GM23338 (cell line): ENCODE data around the gene TUFT1. TPM values are rescaled to one million over a fixed set of nuclear protein-coding genes. Genes with fewer than 3 reads are reported as not detected.

Experiments used
- ATAC-seq: fragments of 200-7000 bp; cut with Tn5 transposase; 3 replicates; pipeline ENCODE4 v1.9.1; 2020
- DNase-seq: peaks from one replicate; pipeline ENCODE4 v3.0.0-alpha.2; 2015; ENCODE audit warnings: low spot score
- H2AFZ ChIP-seq: fragments of 200-600 bp; sonication (generic); 2 replicates; pipeline ENCODE4 v1.8.0; 2016; ENCODE audit warnings: antibody characterized with exemption, mild to moderate bottlenecking, moderate library complexity
- H3F3A ChIP-seq: fragments of 200-600 bp; sonication (generic); replicated peaks from 2 replicates; pipeline ENCODE4 v1.8.0; 2017; ENCODE audit warnings: antibody characterized with exemption, mixed run types, low read depth
- H3K27ac ChIP-seq: fragments of 200-600 bp; sonication (generic); 2 replicates; pipeline ENCODE4 v1.6.1; 2016; ENCODE audit warnings: low read depth
- H3K27me3 ChIP-seq: fragments of 200-600 bp; sonication (generic); 2 replicates; pipeline ENCODE4 v1.8.0; 2016; ENCODE audit warnings: mild to moderate bottlenecking, mixed run types, moderate library complexity; ENCODE audit not compliant: insufficient read depth
- H3K36me3 ChIP-seq: fragments of 200-600 bp; sonication (generic); 2 replicates; pipeline ENCODE4 v1.8.0; 2016; ENCODE audit warnings: mild to moderate bottlenecking; ENCODE audit not compliant: insufficient read depth
- H3K4me1 ChIP-seq: fragments of 200-600 bp; sonication (generic); 2 replicates; pipeline ENCODE4 v1.8.0; 2016; ENCODE audit warnings: mild to moderate bottlenecking, moderate library complexity; ENCODE audit not compliant: insufficient read depth
- H3K4me2 ChIP-seq: fragments of 200-600 bp; sonication (generic); 2 replicates; pipeline ENCODE4 v1.7.1; 2017; ENCODE audit warnings: mixed run types
- H3K4me3 ChIP-seq: fragments of 200-600 bp; sonication (generic); 2 replicates; pipeline ENCODE4 v1.6.1; 2016; ENCODE audit warnings: mixed run types
- H3K79me2 ChIP-seq: fragments of 200-600 bp; sonication (generic); replicated peaks from 2 replicates; pipeline ENCODE4 v1.8.0; 2017; ENCODE audit warnings: mild to moderate bottlenecking; ENCODE audit not compliant: insufficient read depth
- H3K9me2 ChIP-seq: fragments of 200-600 bp; sonication (generic); 2 replicates; pipeline ENCODE4 v1.8.0; 2017; ENCODE audit not compliant: insufficient read depth
- H4K20me1 ChIP-seq: fragments of 200-600 bp; sonication (generic); replicated peaks from 2 replicates; pipeline ENCODE4 v1.8.0; 2017; ENCODE audit warnings: mild to moderate bottlenecking; ENCODE audit not compliant: insufficient read depth
- H3K27ac Mint-ChIP-seq: 2 replicates; pipeline ENCODE4 v1.8.0; 2020; ENCODE audit warnings: inconsistent platforms, mild to moderate bottlenecking, moderate library complexity, mixed read lengths
- H3K27me3 Mint-ChIP-seq: 3 replicates; pipeline ENCODE4 v1.8.0; 2022; ENCODE audit warnings: low read depth, mild to moderate bottlenecking, moderate library complexity, mixed read lengths, inconsistent platforms; ENCODE audit not compliant: insufficient read depth, poor library complexity
- H3K36me3 Mint-ChIP-seq: 3 replicates; pipeline ENCODE4 v1.8.0; 2021; ENCODE audit warnings: low read depth, mild to moderate bottlenecking, inconsistent platforms, moderate library complexity, mixed read lengths
- H3K4me1 Mint-ChIP-seq: 3 replicates; pipeline ENCODE4 v1.8.0; 2020; ENCODE audit warnings: mild to moderate bottlenecking, inconsistent platforms, mixed read lengths
- H3K4me3 Mint-ChIP-seq: 3 replicates; pipeline ENCODE4 v1.8.0; 2021; ENCODE audit warnings: moderate library complexity, mild to moderate bottlenecking, inconsistent platforms, mixed read lengths
- H3K9me3 Mint-ChIP-seq: 3 replicates; pipeline ENCODE4 v1.8.0; 2020; ENCODE audit warnings: moderate library complexity, mild to moderate bottlenecking, inconsistent platforms, mixed read lengths
- CREB1 ChIP-seq: fragments of 250-450 bp; sonication (Bioruptor Pico); IDR thresholded peaks from 2 replicates; pipeline ENCODE4 v1.5.0; 2020; ENCODE audit warnings: low read depth, mild to moderate bottlenecking, moderate library complexity
- EZH2phosphoT487 ChIP-seq: fragments of 200-600 bp; sonication (generic); IDR thresholded peaks from one replicate; pipeline ENCODE4 v1.8.1; 2018; ENCODE audit warnings: antibody characterized with exemption; ENCODE audit not compliant: unreplicated experiment
- JUNB ChIP-seq: IDR thresholded peaks from one replicate; pipeline ENCODE4 v1.6.1; 2016; ENCODE audit warnings: antibody characterized with exemption; ENCODE audit not compliant: unreplicated experiment
- NANOG ChIP-seq: IDR thresholded peaks from 2 replicates; pipeline ENCODE4 v1.6.1; 2016; ENCODE audit warnings: antibody characterized with exemption, borderline replicate concordance
- POLR2AphosphoS5 ChIP-seq: IDR thresholded peaks from 2 replicates; pipeline ENCODE4 v1.6.1; 2016; ENCODE audit warnings: antibody characterized with exemption, low read depth
- STAT1 ChIP-seq: IDR thresholded peaks from one replicate; pipeline ENCODE4 v1.6.1; 2016; ENCODE audit warnings: antibody characterized with exemption; ENCODE audit not compliant: unreplicated experiment
- ZNF114 ChIP-seq: fragments of 250-450 bp; sonication (Bioruptor Pico); IDR thresholded peaks from 2 replicates; pipeline ENCODE4 v1.5.0; 2020; ENCODE audit warnings: mild to moderate bottlenecking, moderate library complexity
- ZNF331 ChIP-seq: fragments of 250-450 bp; sonication (Bioruptor Pico); IDR thresholded peaks from 2 replicates; pipeline ENCODE4 v1.5.0; 2020; ENCODE audit warnings: low read depth, mild to moderate bottlenecking, moderate library complexity
- polyA plus RNA-seq: library from polyadenylated mRNA; unstranded; fragments of >200 nt; fragmentation: Nextera tagmentation; extraction: Ambion mirVana; gene quantifications from 2 replicates; pipeline ENCODE4 v1.2.1, GENCODE V29; 2016
- total RNA-seq: library from RNA; depleted of rRNA; stranded (reverse); fragments of >200 nt; shearing (Covaris generic); gene quantifications from 2 replicates; pipeline ENCODE4 v1.2.3, GENCODE V29; 2014
- TF ChIP-seq, protein P1 (sequence below), 2 experiments: fragments of 200-600 bp in 1 of 2; sonication (generic) in 1 of 2; conservative IDR thresholded peaks; 2 replicates each; pipeline versions ENCODE4 v1.5.1 to v1.6.1; 2016 to 2017; ENCODE audit warnings: antibody characterized with exemption in 2 of 2, low read depth in 2 of 2, mild to moderate bottlenecking in 2 of 2, moderate library complexity in 1 of 2
- TF ChIP-seq, protein P2 (sequence below): IDR thresholded peaks from one replicate; pipeline ENCODE4 v1.6.1; 2018; ENCODE audit warnings: antibody characterized with exemption; ENCODE audit not compliant: unreplicated experiment
- TF ChIP-seq, protein P3 (sequence below): IDR thresholded peaks from 2 replicates; pipeline ENCODE4 v1.6.1; 2016; ENCODE audit warnings: antibody characterized with exemption

TUFT1 gene
- total and polyA plus RNA-seq, 2 experiments from 2014 or later, result 6.0 to 11.9 TPM

DNA sequence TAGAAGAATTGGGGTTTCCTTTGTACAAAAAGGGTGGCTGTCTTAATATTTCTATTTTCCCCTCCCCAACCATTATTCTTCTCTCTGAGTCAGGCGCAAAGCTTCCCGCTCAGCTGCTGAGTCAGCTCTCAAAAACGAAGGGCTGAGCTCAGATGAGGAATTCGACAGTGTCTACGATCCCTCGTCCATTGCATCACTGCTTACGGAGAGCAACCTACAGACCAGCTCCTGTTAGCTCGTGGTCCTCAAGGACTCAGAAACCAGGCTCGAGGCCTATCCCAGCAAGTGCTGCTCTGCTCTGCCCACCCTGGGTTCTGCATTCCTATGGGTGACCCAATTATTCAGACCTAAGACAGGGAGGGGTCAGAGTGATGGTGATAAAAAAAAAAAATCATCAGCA is 3.0 kb upstream of the TUFT1 start:
- Mint-ChIP-seq H3K9me3 (no peaks in the 10 kb centered on the region; the same call in 2 of the 3 replicates), H3K4me3 (no peak overlapping the region), H3K27ac (no peak overlapping the region), H3K4me1 (peaks cover 18% of the 10 kb centered on the region), H3K36me3 (peaks cover 47% of the 10 kb centered on the region), H3K27me3 (peaks cover 17% of the 10 kb centered on the region)
- H3K9me2 ChIP-seq, result no peaks in the 10 kb centered on the region
- peaks cover 12% of the 10 kb centered on the region; the same call in 1 of the 2 replicates for H4K20me1 ChIP-seq
- DNase-seq (no peak), ATAC-seq (no peak)
- no peak overlapping the region for H2AFZ ChIP-seq
- H3F3A ChIP-seq, result no peaks in the 10 kb centered on the region
- H3K4me3 ChIP-seq, result no peak overlapping the region
- peaks cover 8% of the 10 kb centered on the region for H3K4me1 ChIP-seq
- H3K27ac ChIP-seq, result no peak overlapping the region
- no peak overlapping the region for H3K4me2 ChIP-seq
- 0 out of 2 replicates have a peak, but pooled peaks cover 6% of the 10 kb centered on the region for H3K27me3 ChIP-seq
- peaks cover 9% of the 10 kb centered on the region for H3K79me2 ChIP-seq
- TF ChIP-seq POLR2AphosphoS5 (no peak), JUNB (no peak), NANOG (no peak), STAT1 (no peak), EZH2phosphoT487 (no peak), ZNF331 (CRISPR knock-in tag) (no peak), ZNF114 (CRISPR knock-in tag) (no peak), CREB1 (CRISPR knock-in tag) (no peak)
- TF ChIP-seq, protein P1, sequence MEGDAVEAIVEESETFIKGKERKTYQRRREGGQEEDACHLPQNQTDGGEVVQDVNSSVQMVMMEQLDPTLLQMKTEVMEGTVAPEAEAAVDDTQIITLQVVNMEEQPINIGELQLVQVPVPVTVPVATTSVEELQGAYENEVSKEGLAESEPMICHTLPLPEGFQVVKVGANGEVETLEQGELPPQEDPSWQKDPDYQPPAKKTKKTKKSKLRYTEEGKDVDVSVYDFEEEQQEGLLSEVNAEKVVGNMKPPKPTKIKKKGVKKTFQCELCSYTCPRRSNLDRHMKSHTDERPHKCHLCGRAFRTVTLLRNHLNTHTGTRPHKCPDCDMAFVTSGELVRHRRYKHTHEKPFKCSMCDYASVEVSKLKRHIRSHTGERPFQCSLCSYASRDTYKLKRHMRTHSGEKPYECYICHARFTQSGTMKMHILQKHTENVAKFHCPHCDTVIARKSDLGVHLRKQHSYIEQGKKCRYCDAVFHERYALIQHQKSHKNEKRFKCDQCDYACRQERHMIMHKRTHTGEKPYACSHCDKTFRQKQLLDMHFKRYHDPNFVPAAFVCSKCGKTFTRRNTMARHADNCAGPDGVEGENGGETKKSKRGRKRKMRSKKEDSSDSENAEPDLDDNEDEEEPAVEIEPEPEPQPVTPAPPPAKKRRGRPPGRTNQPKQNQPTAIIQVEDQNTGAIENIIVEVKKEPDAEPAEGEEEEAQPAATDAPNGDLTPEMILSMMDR (conservative IDR thresholded peaks at IDR 0.05; ENCODE audit: low read depth in 2 of 2), result no peak
- TF ChIP-seq, protein P2, sequence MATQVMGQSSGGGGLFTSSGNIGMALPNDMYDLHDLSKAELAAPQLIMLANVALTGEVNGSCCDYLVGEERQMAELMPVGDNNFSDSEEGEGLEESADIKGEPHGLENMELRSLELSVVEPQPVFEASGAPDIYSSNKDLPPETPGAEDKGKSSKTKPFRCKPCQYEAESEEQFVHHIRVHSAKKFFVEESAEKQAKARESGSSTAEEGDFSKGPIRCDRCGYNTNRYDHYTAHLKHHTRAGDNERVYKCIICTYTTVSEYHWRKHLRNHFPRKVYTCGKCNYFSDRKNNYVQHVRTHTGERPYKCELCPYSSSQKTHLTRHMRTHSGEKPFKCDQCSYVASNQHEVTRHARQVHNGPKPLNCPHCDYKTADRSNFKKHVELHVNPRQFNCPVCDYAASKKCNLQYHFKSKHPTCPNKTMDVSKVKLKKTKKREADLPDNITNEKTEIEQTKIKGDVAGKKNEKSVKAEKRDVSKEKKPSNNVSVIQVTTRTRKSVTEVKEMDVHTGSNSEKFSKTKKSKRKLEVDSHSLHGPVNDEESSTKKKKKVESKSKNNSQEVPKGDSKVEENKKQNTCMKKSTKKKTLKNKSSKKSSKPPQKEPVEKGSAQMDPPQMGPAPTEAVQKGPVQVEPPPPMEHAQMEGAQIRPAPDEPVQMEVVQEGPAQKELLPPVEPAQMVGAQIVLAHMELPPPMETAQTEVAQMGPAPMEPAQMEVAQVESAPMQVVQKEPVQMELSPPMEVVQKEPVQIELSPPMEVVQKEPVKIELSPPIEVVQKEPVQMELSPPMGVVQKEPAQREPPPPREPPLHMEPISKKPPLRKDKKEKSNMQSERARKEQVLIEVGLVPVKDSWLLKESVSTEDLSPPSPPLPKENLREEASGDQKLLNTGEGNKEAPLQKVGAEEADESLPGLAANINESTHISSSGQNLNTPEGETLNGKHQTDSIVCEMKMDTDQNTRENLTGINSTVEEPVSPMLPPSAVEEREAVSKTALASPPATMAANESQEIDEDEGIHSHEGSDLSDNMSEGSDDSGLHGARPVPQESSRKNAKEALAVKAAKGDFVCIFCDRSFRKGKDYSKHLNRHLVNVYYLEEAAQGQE, result no peak
- TF ChIP-seq, protein P3, sequence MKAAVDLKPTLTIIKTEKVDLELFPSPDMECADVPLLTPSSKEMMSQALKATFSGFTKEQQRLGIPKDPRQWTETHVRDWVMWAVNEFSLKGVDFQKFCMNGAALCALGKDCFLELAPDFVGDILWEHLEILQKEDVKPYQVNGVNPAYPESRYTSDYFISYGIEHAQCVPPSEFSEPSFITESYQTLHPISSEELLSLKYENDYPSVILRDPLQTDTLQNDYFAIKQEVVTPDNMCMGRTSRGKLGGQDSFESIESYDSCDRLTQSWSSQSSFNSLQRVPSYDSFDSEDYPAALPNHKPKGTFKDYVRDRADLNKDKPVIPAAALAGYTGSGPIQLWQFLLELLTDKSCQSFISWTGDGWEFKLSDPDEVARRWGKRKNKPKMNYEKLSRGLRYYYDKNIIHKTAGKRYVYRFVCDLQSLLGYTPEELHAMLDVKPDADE, result no peak
- H3K36me3 ChIP-seq, result peaks cover 37% of the 10 kb centered on the region
